MM.1S (cell line): ENCODE data around the gene OTOS.

Experiments
- DNase-seq: peaks from one replicate; pipeline ENCODE4 v3.0.0-alpha.2; 2015
- H2AFZ ChIP-seq: fragments of 300-600 bp; sonication (generic); 2 replicates; pipeline ENCODE4 v1.6.0; 2016; ENCODE audit warnings: antibody characterized with exemption, low read length
- H3F3A ChIP-seq: fragments of 300-600 bp; sonication (generic); 2 replicates; pipeline ENCODE4 v1.6.1; 2016; ENCODE audit warnings: mild to moderate bottlenecking, antibody characterized with exemption, low read length, moderate library complexity, mixed read lengths; ENCODE audit not compliant: insufficient read depth
- H3K27ac ChIP-seq: fragments of 300-600 bp; sonication (generic); 2 replicates; pipeline ENCODE4 v1.5.1; 2016; ENCODE audit warnings: mild to moderate bottlenecking, low read length
- H3K27me3 ChIP-seq: fragments of 300-600 bp; sonication (generic); replicated peaks from 2 replicates; pipeline ENCODE4 v1.6.0; 2016; ENCODE audit warnings: low read length; ENCODE audit not compliant: insufficient read depth
- H3K36me3 ChIP-seq: fragments of 300-600 bp; sonication (generic); replicated peaks from 2 replicates; pipeline ENCODE4 v1.6.1; 2016; ENCODE audit warnings: mild to moderate bottlenecking, low read length, mixed read lengths; ENCODE audit not compliant: insufficient read depth
- H3K4me1 ChIP-seq: fragments of 300-600 bp; sonication (generic); 2 replicates; pipeline ENCODE4 v1.6.1; 2016; ENCODE audit warnings: low read length, mixed read lengths
- H3K4me2 ChIP-seq: fragments of 300-600 bp; sonication (generic); 2 replicates; pipeline ENCODE4 v1.6.0; 2016; ENCODE audit warnings: low read depth, low read length
- H3K4me3 ChIP-seq: fragments of 300-600 bp; sonication (generic); 2 replicates; pipeline ENCODE4 v1.5.1; 2016; ENCODE audit warnings: low read length, mixed read lengths
- H3K79me2 ChIP-seq: fragments of 300-600 bp; sonication (generic); 2 replicates; pipeline ENCODE4 v1.6.1; 2016; ENCODE audit warnings: mixed run types, low read length, mixed read lengths
- H3K9ac ChIP-seq: fragments of 300-600 bp; sonication (generic); 2 replicates; pipeline ENCODE4 v1.6.1; 2016; ENCODE audit warnings: low read length, mixed read lengths
- H3K9me2 ChIP-seq: fragments of 300-600 bp; sonication (generic); replicated peaks from 2 replicates; pipeline ENCODE4 v1.6.1; 2016; ENCODE audit warnings: mild to moderate bottlenecking, low read length, mixed read lengths; ENCODE audit not compliant: insufficient read depth
- H3K9me3 ChIP-seq: fragments of 300-600 bp; sonication (generic); replicated peaks from 2 replicates; pipeline ENCODE4 v1.6.1; 2016; ENCODE audit warnings: mild to moderate bottlenecking, low read length, mixed read lengths; ENCODE audit not compliant: insufficient read depth
- H4K20me1 ChIP-seq: fragments of 300-600 bp; sonication (generic); 2 replicates; pipeline ENCODE4 v1.6.1; 2016; ENCODE audit warnings: mild to moderate bottlenecking, low read length, moderate library complexity, mixed read lengths; ENCODE audit not compliant: insufficient read depth
- CTCF ChIP-seq: fragments of 300-600 bp; sonication (generic); IDR thresholded peaks from 2 replicates; pipeline ENCODE4 v1.5.1; 2016; ENCODE audit warnings: antibody characterized with exemption, low read length, mixed read lengths
- EZH2 ChIP-seq: fragments of 300-600 bp; sonication (generic); optimal IDR thresholded peaks from 2 replicates; pipeline ENCODE3; 2017; ENCODE audit warnings: low read depth, mild to moderate bottlenecking, antibody characterized with exemption, low read length, mixed read lengths
- EZH2phosphoT487 ChIP-seq: fragments of 300-600 bp; sonication (generic); IDR thresholded peaks from 2 replicates; pipeline ENCODE4 v1.6.1; 2018; ENCODE audit warnings: antibody characterized with exemption, low read length

The OTOS gene

GRCh38 chr2:240139011-240139441, 1.4 kb downstream of the OTOS start:
- Histone ChIP-seq H3K4me3 (no peak overlapping the region), H4K20me1 (no peaks in the 10 kb centered on the region), H3K36me3 (no peaks in the 10 kb centered on the region), H3K27ac (no peak overlapping the region), H3F3A (no peaks in the 10 kb centered on the region), H3K9me2 (no peaks in the 10 kb centered on the region), H3K9ac (no peak overlapping the region), H2AFZ (no peak overlapping the region), H3K4me2 (no peak overlapping the region), H3K4me1 (0 out of 2 replicates have a peak, but pooled peaks cover 4% of the 10 kb centered on the region), H3K79me2 (peaks cover 18% of the 10 kb centered on the region), H3K27me3 (peaks cover 53% of the 10 kb centered on the region), H3K9me3 (no peaks in the 10 kb centered on the region)
- no peak for TF ChIP-seq CTCF
- no peak for TF ChIP-seq EZH2
- TF ChIP-seq EZH2phosphoT487 = no peak
- DNase-seq = no peak

- H4K20me1 ChIP-seq = no peaks in the 10 kb centered on the region
- H3K36me3 ChIP-seq = no peaks in the 10 kb centered on the region
- H3K27ac ChIP-seq = no peak overlapping the region
- no peaks in the 10 kb centered on the region for H3K9me2 ChIP-seq
- no peak for DNase-seq
- no peak overlapping the region for H3K4me2 ChIP-seq
- H3K79me2 ChIP-seq = peaks cover 18% of the 10 kb centered on the region
- H2AFZ ChIP-seq = no peak overlapping the region
- H3K4me3 ChIP-seq = no peak overlapping the region
- H3K9ac ChIP-seq = no peak overlapping the region
- no peaks in the 10 kb centered on the region for H3F3A ChIP-seq
- 0 out of 2 replicates have a peak, but pooled peaks cover 4% of the 10 kb centered on the region for H3K4me1 ChIP-seq
- H3K27me3 ChIP-seq = peaks cover 52% of the 10 kb centered on the region
- no peak for TF ChIP-seq CTCF
- TF ChIP-seq EZH2phosphoT487 = no peak
- TF ChIP-seq EZH2 = no peak
- H3K9me3 ChIP-seq = no peaks in the 10 kb centered on the region
These were observed 2.0 kb downstream of the OTOS start for GRCh38 chr2:240138254-240138984.

- Histone ChIP-seq H3F3A (no peaks in the 10 kb centered on the region), H2AFZ (no peak overlapping the region), H3K79me2 (peaks cover 18% of the 10 kb centered on the region), H3K4me2 (no peak overlapping the region), H3K9ac (no peak overlapping the region), H3K27me3 (peaks cover 47% of the 10 kb centered on the region), H3K9me2 (no peaks in the 10 kb centered on the region), H3K4me1 (0 out of 2 replicates have a peak, but pooled peaks cover 4% of the 10 kb centered on the region), H3K27ac (no peak overlapping the region), H3K36me3 (no peaks in the 10 kb centered on the region), H3K9me3 (no peaks in the 10 kb centered on the region), H3K4me3 (no peak overlapping the region), H4K20me1 (no peaks in the 10 kb centered on the region)
- DNase-seq = no peak
- TF ChIP-seq EZH2phosphoT487 (no peak), CTCF (no peak), EZH2 (no peak)
These were observed 2.7 kb downstream of the OTOS start for GRCh38 chr2:240137596-240138253.
